GM12801 (cell line): ENCODE data around the gene ACTRT2.

Experiments used
- CTCF ChIP-seq: IDR thresholded peaks from one replicate; pipeline ENCODE4 v1.5.1; 2011; ENCODE audit warnings: control low read depth; ENCODE audit not compliant: insufficient read length; ENCODE audit errors: extremely low read depth

The ACTRT2 gene

GRCh38 chr1:3024019-3024418 lies 2.8 kb downstream of the ACTRT2 start:
- TF ChIP-seq CTCF = no peak

GRCh38 chr1:3024588-3024987 lies 3.3 kb downstream of the ACTRT2 start:
- TF ChIP-seq CTCF = no peak

- no peak for TF ChIP-seq CTCF
These were observed 4.9 kb downstream of the ACTRT2 start for GRCh38 chr1:3026124-3026523.

GRCh38 chr1:3026581-3027391 lies 5.5 kb downstream of the ACTRT2 start:
- no peak for TF ChIP-seq CTCF

- no peak for TF ChIP-seq CTCF
These were observed 6.5 kb downstream of the ACTRT2 start for GRCh38 chr1:3027611-3028371.

- no peak for TF ChIP-seq CTCF
These were observed 7.4 kb downstream of the ACTRT2 start for GRCh38 chr1:3028531-3029282.

- no peak for TF ChIP-seq CTCF
These were observed 8.3 kb downstream of the ACTRT2 start for GRCh38 chr1:3029481-3029961.
